GM10266 (cell line): ENCODE results near the gene APOA1.

ENCODE experiments used
- DNase-seq: peaks from one replicate; pipeline ENCODE4 v3.0.0; 2012; ENCODE audit errors: extremely low spot score
- TF ChIP-seq, protein P1 (sequence below): IDR thresholded peaks from 2 replicates; pipeline ENCODE4 v1.5.1; 2012; ENCODE audit warnings: mild to moderate bottlenecking, low read depth; ENCODE audit not compliant: control insufficient read depth, insufficient read depth; ENCODE audit errors: missing control alignments

Gene APOA1

DNA sequence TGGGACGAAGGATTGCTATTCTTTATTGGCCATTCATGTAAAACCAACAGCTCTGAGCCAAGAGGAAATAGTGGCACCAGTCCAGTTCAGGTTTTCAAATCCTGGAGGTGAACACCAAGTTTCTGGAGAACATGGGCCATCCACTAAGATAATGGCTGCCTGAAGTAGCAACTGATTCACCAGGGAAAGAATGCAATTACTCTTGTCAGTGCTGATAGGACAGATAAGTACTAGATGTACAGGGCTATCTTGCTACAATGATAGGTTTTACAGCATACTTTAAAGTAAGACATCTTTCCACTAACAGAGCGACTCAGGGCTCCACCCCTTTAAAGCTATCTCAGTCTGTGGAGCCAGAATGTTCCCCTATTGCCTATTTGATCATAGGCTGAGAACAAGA lies 36.8 kb upstream of the APOA1 start:
- TF ChIP-seq, protein P1, sequence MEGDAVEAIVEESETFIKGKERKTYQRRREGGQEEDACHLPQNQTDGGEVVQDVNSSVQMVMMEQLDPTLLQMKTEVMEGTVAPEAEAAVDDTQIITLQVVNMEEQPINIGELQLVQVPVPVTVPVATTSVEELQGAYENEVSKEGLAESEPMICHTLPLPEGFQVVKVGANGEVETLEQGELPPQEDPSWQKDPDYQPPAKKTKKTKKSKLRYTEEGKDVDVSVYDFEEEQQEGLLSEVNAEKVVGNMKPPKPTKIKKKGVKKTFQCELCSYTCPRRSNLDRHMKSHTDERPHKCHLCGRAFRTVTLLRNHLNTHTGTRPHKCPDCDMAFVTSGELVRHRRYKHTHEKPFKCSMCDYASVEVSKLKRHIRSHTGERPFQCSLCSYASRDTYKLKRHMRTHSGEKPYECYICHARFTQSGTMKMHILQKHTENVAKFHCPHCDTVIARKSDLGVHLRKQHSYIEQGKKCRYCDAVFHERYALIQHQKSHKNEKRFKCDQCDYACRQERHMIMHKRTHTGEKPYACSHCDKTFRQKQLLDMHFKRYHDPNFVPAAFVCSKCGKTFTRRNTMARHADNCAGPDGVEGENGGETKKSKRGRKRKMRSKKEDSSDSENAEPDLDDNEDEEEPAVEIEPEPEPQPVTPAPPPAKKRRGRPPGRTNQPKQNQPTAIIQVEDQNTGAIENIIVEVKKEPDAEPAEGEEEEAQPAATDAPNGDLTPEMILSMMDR = no peak
- DNase-seq = no peak

DNA sequence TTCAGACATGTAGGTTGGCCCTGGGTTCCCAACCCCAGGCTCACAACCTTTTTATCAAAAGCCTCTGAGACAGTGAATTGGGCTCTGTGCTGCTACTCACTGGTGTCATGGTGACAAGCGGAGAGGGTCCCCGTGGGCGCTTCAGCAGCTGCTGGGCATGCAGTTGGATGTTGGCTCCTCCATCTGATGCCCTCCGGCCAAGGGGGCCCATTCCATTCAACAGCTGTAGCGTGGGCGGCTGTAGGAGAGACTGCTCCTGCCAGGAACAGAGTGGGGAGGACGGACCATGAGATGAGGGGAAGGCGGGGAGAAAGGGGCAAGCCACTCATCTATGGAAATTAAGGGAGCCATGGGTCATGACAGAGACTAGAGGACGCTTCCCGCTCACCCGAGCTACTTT lies 36.0 kb upstream of the APOA1 start:
- TF ChIP-seq, protein P1 = no peak
- DNase-seq = no peak

DNA sequence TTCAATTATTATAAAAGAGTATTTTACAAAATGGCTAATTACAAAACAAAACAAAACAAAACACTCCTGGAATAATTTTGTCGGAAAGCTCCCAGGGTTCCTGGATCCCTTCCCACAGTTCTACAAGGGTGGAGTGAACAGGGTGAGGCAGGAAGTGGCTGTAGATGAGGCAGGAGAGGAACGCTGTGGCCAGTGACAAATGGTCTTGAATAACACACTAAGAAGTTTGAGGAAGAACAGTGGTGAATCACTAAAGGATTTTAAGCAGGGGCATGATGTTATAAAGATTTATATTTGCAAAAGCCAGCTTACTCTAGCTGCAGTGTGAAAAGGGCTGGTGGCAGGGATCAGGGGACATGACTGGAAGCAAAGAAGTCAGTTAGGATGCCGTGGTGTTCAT lies 33.8 kb upstream of the APOA1 start:
- DNase-seq = no peak
- TF ChIP-seq, protein P1 = no peak

DNA sequence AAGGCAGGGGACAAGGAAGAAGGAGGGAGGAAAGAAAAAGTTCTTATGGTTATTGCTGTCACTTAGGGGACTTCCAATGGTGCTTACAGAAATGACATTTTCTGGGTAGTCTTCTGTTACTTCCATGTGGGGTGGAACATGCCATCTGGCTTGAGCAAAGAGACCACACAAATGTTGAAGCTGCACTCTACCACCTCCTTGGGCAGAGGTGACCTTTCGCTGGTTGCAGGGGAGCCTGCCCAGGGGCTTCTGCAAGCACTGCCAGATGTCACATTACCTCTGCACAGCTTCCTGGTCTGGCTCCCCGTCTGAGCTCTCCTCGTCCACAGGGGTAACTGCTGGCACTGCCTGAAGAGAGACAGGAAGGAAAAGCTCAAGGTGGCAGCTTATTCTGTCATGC lies 32.6 kb upstream of the APOA1 start:
- no peak for DNase-seq
- TF ChIP-seq, protein P1 = no peak

DNA sequence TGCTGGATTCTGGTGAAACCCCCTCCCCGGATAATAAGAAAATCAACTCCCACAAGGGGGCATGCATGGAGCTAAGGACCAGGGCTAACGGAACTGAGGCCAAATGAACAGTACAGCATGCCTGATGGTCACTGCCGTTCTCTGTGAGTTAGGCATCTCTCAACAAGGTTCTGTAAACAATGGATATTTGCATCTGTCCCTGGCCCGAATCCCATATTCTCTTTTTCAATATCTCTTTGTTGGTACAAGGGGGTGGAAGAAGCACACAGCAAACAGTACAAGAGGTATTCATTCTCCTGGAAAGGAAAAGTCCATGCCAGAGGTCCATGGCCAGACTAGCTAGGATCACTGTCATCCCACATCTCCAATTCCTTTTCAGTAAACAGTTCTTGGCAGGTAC lies 32.2 kb upstream of the APOA1 start:
- TF ChIP-seq, protein P1 = no peak
- no peak for DNase-seq

DNA sequence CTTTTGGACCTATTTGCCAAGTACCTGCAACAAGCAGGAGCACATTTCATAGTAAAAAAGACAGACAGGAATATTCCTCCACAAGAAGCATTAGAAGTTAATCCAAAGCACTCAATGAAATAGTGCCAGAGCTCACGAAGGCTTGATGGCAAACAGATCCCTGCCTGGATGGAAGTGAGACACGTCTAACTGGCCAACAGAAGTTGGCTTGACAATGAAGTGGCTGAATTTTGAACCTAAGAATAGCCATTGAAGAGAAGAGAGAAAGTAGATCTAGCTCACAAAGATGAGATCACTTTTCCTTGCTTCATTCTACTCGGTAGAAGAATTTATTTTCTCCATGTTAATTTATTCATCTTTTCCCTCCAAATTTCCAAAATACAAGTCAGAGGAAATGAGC lies 30.6 kb upstream of the APOA1 start:
- DNase-seq = no peak
- TF ChIP-seq, protein P1 = no peak

DNA sequence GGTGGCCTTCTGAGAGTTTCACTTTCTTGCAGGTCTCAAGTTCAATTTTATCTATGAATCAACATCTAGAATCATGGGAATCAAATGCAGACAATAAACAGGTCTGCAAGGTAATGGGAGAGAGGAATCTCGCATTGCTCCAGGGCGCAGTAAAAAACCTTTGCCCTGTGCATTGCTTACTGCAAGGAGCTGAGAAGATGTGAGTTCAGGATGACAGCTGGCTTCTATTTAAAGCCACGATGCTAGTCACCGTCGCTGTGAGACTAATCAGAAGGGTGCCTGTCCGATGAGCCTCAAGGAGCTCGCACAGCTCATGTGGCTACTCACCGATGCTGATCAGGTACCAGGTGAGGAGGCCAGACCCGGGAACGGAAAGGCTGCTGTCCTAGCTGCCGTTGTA lies 30.2 kb upstream of the APOA1 start:
- TF ChIP-seq, protein P1 = no peak
- DNase-seq = no peak
